ENCODE measurements around the gene FRY. TPM values are rescaled to one million over a fixed set of nuclear protein-coding genes. Genes with fewer than 3 reads are reported as not detected.

FRY gene
- total RNA-seq, 1 experiment from 2014 or later: 4.7 TPM

DNA sequence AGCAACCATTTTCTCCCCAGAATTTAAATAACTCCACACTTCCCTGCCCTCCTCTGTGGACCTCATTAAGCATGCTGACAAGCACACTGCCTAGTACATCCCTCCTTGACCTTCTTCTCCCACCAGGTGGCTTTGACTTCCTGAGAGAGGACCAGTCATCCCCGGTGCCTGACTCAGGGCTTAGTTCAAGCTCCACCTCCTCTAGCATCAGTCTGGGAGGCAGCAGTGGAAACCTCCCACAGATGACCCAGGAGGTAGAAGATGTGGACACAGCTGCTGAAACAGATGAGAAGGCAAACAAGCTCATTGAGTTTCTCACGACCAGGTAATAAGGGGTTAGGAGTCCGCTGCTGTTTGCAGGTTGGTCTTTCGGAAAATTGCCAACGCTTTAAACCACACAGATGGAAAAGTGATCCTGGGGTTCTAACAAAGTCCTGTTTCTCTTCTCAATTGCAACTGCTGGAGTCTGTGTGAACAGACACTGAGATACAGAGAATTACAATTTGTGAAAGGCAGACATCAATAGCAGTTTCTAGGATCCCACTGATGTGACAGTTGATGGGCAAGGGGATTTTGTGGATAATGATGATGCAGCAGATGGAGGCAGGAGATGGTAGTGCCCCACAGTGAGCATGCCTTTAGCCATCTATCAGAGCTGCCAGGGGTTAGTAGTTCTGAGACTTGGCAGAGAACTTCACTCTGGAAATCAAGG, 196.9 kb downstream of the FRY start:
- H3K27me3 ChIP-seq (ENCODE audit: insufficient read depth, low read depth): no peaks in the 10 kb centered on the region
- H3K4me3 ChIP-seq: no peak overlapping the region
- no peaks in the 10 kb centered on the region for H4K20me1 ChIP-seq (ENCODE audit: insufficient read depth)
- DNase-seq: no peak
- H3K27ac ChIP-seq: no peak overlapping the region
- TF ChIP-seq EZH2 (IDR thresholded peaks at IDR 0.05; ENCODE audit: low read depth): no peak
- TF ChIP-seq, protein P1, sequence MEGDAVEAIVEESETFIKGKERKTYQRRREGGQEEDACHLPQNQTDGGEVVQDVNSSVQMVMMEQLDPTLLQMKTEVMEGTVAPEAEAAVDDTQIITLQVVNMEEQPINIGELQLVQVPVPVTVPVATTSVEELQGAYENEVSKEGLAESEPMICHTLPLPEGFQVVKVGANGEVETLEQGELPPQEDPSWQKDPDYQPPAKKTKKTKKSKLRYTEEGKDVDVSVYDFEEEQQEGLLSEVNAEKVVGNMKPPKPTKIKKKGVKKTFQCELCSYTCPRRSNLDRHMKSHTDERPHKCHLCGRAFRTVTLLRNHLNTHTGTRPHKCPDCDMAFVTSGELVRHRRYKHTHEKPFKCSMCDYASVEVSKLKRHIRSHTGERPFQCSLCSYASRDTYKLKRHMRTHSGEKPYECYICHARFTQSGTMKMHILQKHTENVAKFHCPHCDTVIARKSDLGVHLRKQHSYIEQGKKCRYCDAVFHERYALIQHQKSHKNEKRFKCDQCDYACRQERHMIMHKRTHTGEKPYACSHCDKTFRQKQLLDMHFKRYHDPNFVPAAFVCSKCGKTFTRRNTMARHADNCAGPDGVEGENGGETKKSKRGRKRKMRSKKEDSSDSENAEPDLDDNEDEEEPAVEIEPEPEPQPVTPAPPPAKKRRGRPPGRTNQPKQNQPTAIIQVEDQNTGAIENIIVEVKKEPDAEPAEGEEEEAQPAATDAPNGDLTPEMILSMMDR (conservative IDR thresholded peaks at IDR 0.05): no peak
- no peaks in the 10 kb centered on the region for H3K4me1 ChIP-seq (replicated peaks; ENCODE audit: insufficient read depth)
- ChIA-PET POLR2A (ENCODE audit: unreplicated experiment) (no interaction called here), CTCF (no interaction called here)
- no peaks in the 10 kb centered on the region for H3K9me3 ChIP-seq (ENCODE audit: insufficient read depth, low read depth)
- H2AFZ ChIP-seq: no peak overlapping the region
- no peaks in the 10 kb centered on the region for H3K36me3 ChIP-seq (ENCODE audit: low read depth)
- intact Hi-C loops (cut with micrococcal nuclease; ENCODE audit: unreplicated experiment): no loop called here
- no peaks in the 10 kb centered on the region for H3K9me2 ChIP-seq (ENCODE audit: insufficient read depth)
- no TSS peak for BruUV-seq (replicated peaks)
- no peaks in the 10 kb centered on the region for H3F3A ChIP-seq (ENCODE audit: insufficient read depth, low read depth)
- no peaks in the 10 kb centered on the region for H3K79me2 ChIP-seq (ENCODE audit: low read depth)
- H3K4me2 ChIP-seq: no peak overlapping the region

GRCh38 chr13:32229443-32229842, 197.9 kb downstream of the FRY start:
- no peak for DNase-seq
- Histone ChIP-seq H3F3A (ENCODE audit: insufficient read depth, low read depth) (no peaks in the 10 kb centered on the region), H3K9me2 (ENCODE audit: insufficient read depth) (no peaks in the 10 kb centered on the region), H4K20me1 (ENCODE audit: insufficient read depth) (no peaks in the 10 kb centered on the region), H3K27me3 (ENCODE audit: insufficient read depth, low read depth) (no peaks in the 10 kb centered on the region), H3K4me1 (replicated peaks; ENCODE audit: insufficient read depth) (no peaks in the 10 kb centered on the region), H3K9me3 (ENCODE audit: insufficient read depth, low read depth) (no peaks in the 10 kb centered on the region), H3K79me2 (ENCODE audit: low read depth) (no peaks in the 10 kb centered on the region), H3K27ac (no peak overlapping the region), H3K4me3 (no peak overlapping the region), H3K4me2 (no peak overlapping the region), H2AFZ (no peak overlapping the region), H3K36me3 (ENCODE audit: low read depth) (no peaks in the 10 kb centered on the region)
- intact Hi-C loops (cut with micrococcal nuclease; ENCODE audit: unreplicated experiment): no loop called here
- TF ChIP-seq, protein P1 (conservative IDR thresholded peaks at IDR 0.05): no peak
- no peak for TF ChIP-seq EZH2 (IDR thresholded peaks at IDR 0.05; ENCODE audit: low read depth)
- ChIA-PET CTCF (no interaction called here), POLR2A (ENCODE audit: unreplicated experiment) (no interaction called here)
- BruUV-seq (replicated peaks): no TSS peak

DNA sequence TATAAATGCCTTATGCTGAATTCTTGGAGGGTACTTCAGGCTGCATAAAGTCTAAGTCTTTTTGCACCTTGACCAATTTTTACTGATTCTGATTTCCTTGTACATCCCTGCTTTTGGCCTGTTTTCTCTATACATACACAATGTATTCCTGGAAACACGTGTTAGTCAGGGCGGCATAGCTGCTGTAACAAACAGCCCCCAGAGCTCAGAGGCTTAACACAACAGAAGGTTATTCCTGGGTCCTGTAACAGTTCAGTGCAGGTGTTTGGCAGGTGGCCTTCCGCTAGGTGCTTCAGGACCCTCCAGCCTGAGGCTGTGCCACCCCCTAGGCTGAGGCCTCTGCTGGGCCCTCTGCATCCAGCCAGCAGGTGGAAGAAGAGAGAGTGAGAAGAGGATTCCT, 200.7 kb downstream of the FRY start:
- Histone ChIP-seq H3K79me2 (ENCODE audit: low read depth) (no peaks in the 10 kb centered on the region), H4K20me1 (ENCODE audit: insufficient read depth) (no peaks in the 10 kb centered on the region), H3K4me2 (no peak overlapping the region), H3K9me3 (ENCODE audit: insufficient read depth, low read depth) (no peaks in the 10 kb centered on the region), H3K4me1 (replicated peaks; ENCODE audit: insufficient read depth) (no peaks in the 10 kb centered on the region), H3K27ac (no peak overlapping the region), H3K4me3 (no peak overlapping the region), H3F3A (ENCODE audit: insufficient read depth, low read depth) (no peaks in the 10 kb centered on the region), H2AFZ (no peak overlapping the region), H3K27me3 (ENCODE audit: insufficient read depth, low read depth) (no peaks in the 10 kb centered on the region), H3K36me3 (ENCODE audit: low read depth) (no peaks in the 10 kb centered on the region), H3K9me2 (ENCODE audit: insufficient read depth) (no peaks in the 10 kb centered on the region)
- POLR2A ChIA-PET (ENCODE audit: unreplicated experiment): no interaction called here
- no peak for TF ChIP-seq EZH2 (IDR thresholded peaks at IDR 0.05; ENCODE audit: low read depth)
- TF ChIP-seq, protein P1 (conservative IDR thresholded peaks at IDR 0.05): no peak
- DNase-seq: no peak
- BruUV-seq (replicated peaks): no TSS peak
- CTCF ChIA-PET: no interaction called here
- intact Hi-C loops (cut with micrococcal nuclease; ENCODE audit: unreplicated experiment): no loop called here

Data from PC-9 (cell line).